Bronchus fibroblast of lung (primary cell): ENCODE results near the gene TMCO4. TPM values are rescaled to one million over a fixed set of nuclear protein-coding genes. Genes with fewer than 3 reads are reported as not detected.

Source experiments
- total RNA-seq: library from RNA; depleted of rRNA; stranded (reverse); fragments of >200 nt; gene quantifications from 2 replicates; pipeline ENCODE4 v1.2.3, GENCODE V29; 2015

TMCO4 gene
- 12.9 and 13.8 TPM in 2 replicates for total RNA-seq

GRCh38 chr1:19799230-19800075 is at the start of gene TMCO4:
Gene TMCO4, minus strand, starts transcription at chr1:19799916. Its CDS starts 19,158 bp downstream, at chr1:19780758.

GRCh38 chr1:19814681-19815503 is 15.2 kb upstream of the TMCO4 start, which contains the start of gene RNF186:
Gene RNF186, minus strand, starts transcription at chr1:19815283. Its CDS starts 182 bp downstream, at chr1:19815101.

GRCh38 chr1:19664453-19665185 is 135.1 kb downstream of the TMCO4 start, which contains the start of gene HTR6:
Gene HTR6, plus strand, starts transcription at chr1:19664875. Its CDS starts 879 bp downstream, at chr1:19665754.

GRCh38 chr1:19643602-19644394 is 155.9 kb downstream of the TMCO4 start, which contains the start of gene NBL1:
Gene NBL1, plus strand, starts transcription at chr1:19644311. Its CDS starts 10,720 bp downstream, at chr1:19655031.

Other genes starting within 250 kb of the TMCO4 start
- gene NBL1, start 155.6 kb downstream of the TMCO4 start, total RNA-seq = 41.6 and 42.5 TPM in 2 replicates
- gene HTR6, start 135.0 kb downstream of the TMCO4 start, total RNA-seq = not detected in 2 replicates
- not detected in 2 replicates for gene RNF186, start 15.4 kb upstream of the TMCO4 start, total RNA-seq
- 1.3 and 1.6 TPM in 2 replicates for gene OTUD3, start 82.5 kb upstream of the TMCO4 start, total RNA-seq
- gene PLA2G2E, start 123.7 kb upstream of the TMCO4 start, total RNA-seq = not detected in 2 replicates
- not detected in 2 replicates for gene PLA2G2A, start 179.7 kb upstream of the TMCO4 start, total RNA-seq